ENCODE results near the gene OR2M7. TPM values are rescaled to one million over a fixed set of nuclear protein-coding genes. Genes with fewer than 3 reads are reported as not detected.

Gene OR2M7
- total RNA-seq, 1 experiment from 2014 or later: not detected

GRCh38 chr1:248288391-248288790, 36.0 kb downstream of the OR2M7 start:
- POLR2A ChIA-PET: no interaction called here
- RAD21 ChIA-PET (ENCODE audit: low non-redundant PET in 1 of 2, low total read pairs in 2 of 2, uncharacterized antibody in 2 of 2, unreplicated experiment in 2 of 2): no interaction called here

GRCh38 chr1:248277876-248278275, 46.5 kb downstream of the OR2M7 start, which contains the start of gene OR2T33:
Gene OR2T33 (minus strand): TSS chr1:248277976. CDS start chr1:248273814, 4,162 bp downstream.
- POLR2A ChIA-PET: no interaction called here

More at GRCh38 chr1:248288391-248288790, 36.0 kb downstream of the OR2M7 start:
- TF ChIP-seq ZNF274 (IDR thresholded peaks at IDR 0.05; ENCODE audit: low read depth, low read length): no peak
- TF ChIP-seq SIN3A (IDR thresholded peaks at IDR 0.05; ENCODE audit: low read depth): no peak
- no peak for TF ChIP-seq SP1 (IDR thresholded peaks at IDR 0.05; ENCODE audit: low read depth)
- no peak for TF ChIP-seq POLR2A (IDR thresholded peaks at IDR 0.05; ENCODE audit: borderline replicate concordance, extremely low read depth, insufficient read depth, insufficient read length)
- TF ChIP-seq ZFX (IDR thresholded peaks at IDR 0.05): no peak
- TF ChIP-seq JUND (IDR thresholded peaks at IDR 0.05): no peak
- TF ChIP-seq YY1 (IDR thresholded peaks at IDR 0.05; ENCODE audit: extremely low read depth, insufficient replicate concordance, low read depth, low read length): no peak
- BruUV-seq (replicated peaks): no TSS peak
- Histone ChIP-seq H3K9ac (ENCODE audit: low read length) (no peak overlapping the region), H3K36me3 (ENCODE audit: control insufficient read depth in 1 of 2, insufficient read depth in 2 of 2, low read length in 2 of 2) (no peaks in the 10 kb centered on the region), H4K20me1 (ENCODE audit: insufficient read depth) (no peaks in the 10 kb centered on the region), H3K9me3 (ENCODE audit: control insufficient read depth in 1 of 2, insufficient read depth in 1 of 2, low read depth in 1 of 2, low read length in 2 of 2) (peaks cover 7 to 8% of the 10 kb centered on the region in 2 experiments; a peak in 2 of 4 replicates), H3K4me1 (ENCODE audit: control insufficient read depth in 1 of 2, insufficient read depth in 2 of 2, low read length in 2 of 2) (no peaks in the 10 kb centered on the region), H3K9me2 (ENCODE audit: insufficient read depth) (no peaks in the 10 kb centered on the region), H3K4me3 (replicated peaks in 1 of 2; ENCODE audit: low read depth in 1 of 2, low read length in 2 of 2) (no peak overlapping the region), H3K27me3 (ENCODE audit: insufficient read depth, low read length) (no peaks in the 10 kb centered on the region), H3K27ac (ENCODE audit: low read depth, low read length) (no peak overlapping the region), H3K79me2 (ENCODE audit: insufficient read depth, low read length) (no peaks in the 10 kb centered on the region), H2AFZ (ENCODE audit: low read depth, low read length, poor library complexity, severe bottlenecking) (no peak overlapping the region), H3K4me2 (ENCODE audit: low read length) (no peak overlapping the region)
- CTCF ChIA-PET: no interaction called here
- no peak for DNase-seq (ENCODE audit: low read depth, low spot score)
- no peak for ATAC-seq
- intact Hi-C loops (cut with micrococcal nuclease): no loop called here

More at GRCh38 chr1:248277876-248278275, 46.5 kb downstream of the OR2M7 start, which contains the start of gene OR2T33:
- H3K79me2 ChIP-seq (ENCODE audit: insufficient read depth, low read length): no peaks in the 10 kb centered on the region
- ChIA-PET RAD21 (ENCODE audit: low non-redundant PET in 1 of 2, low total read pairs in 2 of 2, uncharacterized antibody in 2 of 2, unreplicated experiment in 2 of 2) (no interaction called here), CTCF (no interaction called here)
- H3K9me3 ChIP-seq (ENCODE audit: control insufficient read depth in 1 of 2, insufficient read depth in 1 of 2, low read depth in 1 of 2, low read length in 2 of 2): peaks cover 3 to 13% of the 10 kb centered on the region in 2 experiments; a peak in 2 of 4 replicates
- no peak within 1 kb of the TSS for H2AFZ ChIP-seq (ENCODE audit: low read depth, low read length, poor library complexity, severe bottlenecking)
- intact Hi-C loops (cut with micrococcal nuclease): no loop called here
- no peak within 1 kb of the TSS for H3K4me2 ChIP-seq (ENCODE audit: low read length)
- no peak for TF ChIP-seq RAD21 (IDR thresholded peaks at IDR 0.05; ENCODE audit: low read depth)
- TF ChIP-seq JUND (IDR thresholded peaks at IDR 0.05): no peak
- TF ChIP-seq POLR2AphosphoS5 (IDR thresholded peaks at IDR 0.05; ENCODE audit: low read depth, low read length): no peak
- no peak for TF ChIP-seq FOSL1 (IDR thresholded peaks at IDR 0.05; ENCODE audit: low read depth)
- no peak for TF ChIP-seq TCF7L2 (IDR thresholded peaks at IDR 0.05; ENCODE audit: borderline replicate concordance, extremely low read depth, insufficient read depth, insufficient read length)
- no peak for TF ChIP-seq SRF (IDR thresholded peaks at IDR 0.05; ENCODE audit: low read depth)
- TF ChIP-seq ELF1 (IDR thresholded peaks at IDR 0.05; ENCODE audit: borderline replicate concordance, low read depth): no peak
- no peak for TF ChIP-seq MAX (IDR thresholded peaks at IDR 0.05)
- no peak for TF ChIP-seq SP1 (IDR thresholded peaks at IDR 0.05; ENCODE audit: low read depth)
- TF ChIP-seq POLR2A (IDR thresholded peaks at IDR 0.05; ENCODE audit: borderline replicate concordance, extremely low read depth, insufficient read depth, insufficient read length): no peak
- no peak for TF ChIP-seq REST (IDR thresholded peaks at IDR 0.05; ENCODE audit: low read depth)
- no peak for TF ChIP-seq ZFX (IDR thresholded peaks at IDR 0.05)
- TF ChIP-seq ZNF274 (IDR thresholded peaks at IDR 0.05; ENCODE audit: low read depth, low read length): no peak
- H3K4me3 ChIP-seq (replicated peaks in 1 of 2; ENCODE audit: low read depth in 1 of 2, low read length in 2 of 2): no peak within 1 kb of the TSS
- H3K36me3 ChIP-seq (ENCODE audit: control insufficient read depth in 1 of 2, insufficient read depth in 2 of 2, low read length in 2 of 2): no peaks in the 10 kb centered on the region
- no peaks in the 10 kb centered on the region for H3K9me2 ChIP-seq (ENCODE audit: insufficient read depth)
- H3K9ac ChIP-seq (ENCODE audit: low read length): no peak within 1 kb of the TSS
- no peaks in the 10 kb centered on the region for H3K4me1 ChIP-seq (ENCODE audit: control insufficient read depth in 1 of 2, insufficient read depth in 2 of 2, low read length in 2 of 2)
- ATAC-seq (no peak), DNase-seq (ENCODE audit: low read depth, low spot score) (no peak)
- no peak within 1 kb of the TSS for H3K27ac ChIP-seq (ENCODE audit: low read depth, low read length)
- BruUV-seq (replicated peaks): no TSS peak
- no peaks in the 10 kb centered on the region for H4K20me1 ChIP-seq (ENCODE audit: insufficient read depth)
- H3K27me3 ChIP-seq (ENCODE audit: insufficient read depth, low read length): no peaks in the 10 kb centered on the region

Measured in HCT116 (cell line).